ENCODE data around the gene SELPLG.

- TF ChIP-seq BHLHE40 (IDR thresholded peaks at IDR 0.05; ENCODE audit: borderline replicate concordance) (no peak), FOXA1 (IDR thresholded peaks at IDR 0.05) (no peak), SUZ12 (IDR thresholded peaks at IDR 0.05) (no peak), FOXK2 (IDR thresholded peaks at IDR 0.05) (no peak), SP1 (IDR thresholded peaks at IDR 0.05) (no peak), FOXM1 (IDR thresholded peaks at IDR 0.05; ENCODE audit: borderline replicate concordance) (no peak), PKNOX1 (IDR thresholded peaks at IDR 0.05) (no peak), ZNF384 (IDR thresholded peaks at IDR 0.05) (no peak), ARNT (IDR thresholded peaks at IDR 0.05) (no peak), HDGF (IDR thresholded peaks at IDR 0.05; ENCODE audit: borderline replicate concordance) (no peak), NFRKB (IDR thresholded peaks at IDR 0.05) (no peak), CTBP1 (IDR thresholded peaks at IDR 0.05; ENCODE audit: borderline replicate concordance) (no peak)
Measured at GRCh38 chr12:108657130-108657745, 23.5 kb upstream of the SELPLG start.

All from HEK293T (cell line).